GM12872 (cell line): ENCODE results near the gene C16orf54.

ENCODE experiments used
- TF ChIP-seq, protein P1 (sequence below): IDR thresholded peaks from 3 replicates; pipeline ENCODE4 v1.5.1; 2011; ENCODE audit warnings: low read depth, mild to moderate bottlenecking, low read length, moderate library complexity; ENCODE audit not compliant: insufficient read depth

Gene C16orf54

DNA sequence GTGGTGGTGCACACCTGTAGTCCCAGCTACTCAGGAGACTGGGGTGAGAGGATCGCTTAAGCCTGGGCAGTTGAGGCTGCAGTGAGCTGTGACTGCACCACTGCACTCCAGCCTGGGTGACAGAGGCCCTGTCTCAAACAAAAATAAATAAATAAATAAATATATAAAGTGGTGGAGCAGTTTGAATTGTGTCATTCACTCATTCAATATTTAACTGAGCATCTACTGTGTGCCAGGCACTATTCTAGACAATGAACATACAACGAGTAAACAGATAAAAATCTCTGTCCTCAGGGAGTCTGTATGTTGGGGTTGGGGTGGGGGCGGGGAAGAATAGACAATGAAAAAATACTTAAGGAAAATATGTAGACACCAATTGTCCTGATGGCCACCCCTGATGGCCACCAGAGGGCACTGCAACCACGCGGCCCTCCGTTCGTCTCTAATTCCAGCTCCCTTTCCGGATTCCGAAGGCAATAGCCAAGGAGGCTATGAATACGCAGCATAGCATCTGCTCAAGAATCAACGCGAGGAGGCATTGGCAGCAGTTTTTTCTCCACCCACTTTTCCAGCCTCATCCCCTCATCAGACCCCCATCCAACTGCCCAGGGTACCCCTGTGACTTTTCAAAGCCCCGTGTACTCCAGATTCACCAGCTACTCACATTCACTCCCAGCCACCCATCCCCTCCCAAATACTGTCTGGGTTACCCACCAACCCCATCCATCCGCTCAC is 45.4 kb downstream of the C16orf54 start:
- TF ChIP-seq, protein P1, sequence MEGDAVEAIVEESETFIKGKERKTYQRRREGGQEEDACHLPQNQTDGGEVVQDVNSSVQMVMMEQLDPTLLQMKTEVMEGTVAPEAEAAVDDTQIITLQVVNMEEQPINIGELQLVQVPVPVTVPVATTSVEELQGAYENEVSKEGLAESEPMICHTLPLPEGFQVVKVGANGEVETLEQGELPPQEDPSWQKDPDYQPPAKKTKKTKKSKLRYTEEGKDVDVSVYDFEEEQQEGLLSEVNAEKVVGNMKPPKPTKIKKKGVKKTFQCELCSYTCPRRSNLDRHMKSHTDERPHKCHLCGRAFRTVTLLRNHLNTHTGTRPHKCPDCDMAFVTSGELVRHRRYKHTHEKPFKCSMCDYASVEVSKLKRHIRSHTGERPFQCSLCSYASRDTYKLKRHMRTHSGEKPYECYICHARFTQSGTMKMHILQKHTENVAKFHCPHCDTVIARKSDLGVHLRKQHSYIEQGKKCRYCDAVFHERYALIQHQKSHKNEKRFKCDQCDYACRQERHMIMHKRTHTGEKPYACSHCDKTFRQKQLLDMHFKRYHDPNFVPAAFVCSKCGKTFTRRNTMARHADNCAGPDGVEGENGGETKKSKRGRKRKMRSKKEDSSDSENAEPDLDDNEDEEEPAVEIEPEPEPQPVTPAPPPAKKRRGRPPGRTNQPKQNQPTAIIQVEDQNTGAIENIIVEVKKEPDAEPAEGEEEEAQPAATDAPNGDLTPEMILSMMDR, result peak; percentile 84

GRCh38 chr16:29699324-29700219 is 46.2 kb downstream of the C16orf54 start:
- TF ChIP-seq, protein P1, result 0 out of 3 replicates have a peak, but pooled peaks have one; percentile 5

- TF ChIP-seq, protein P1, result no peak
Measured at GRCh38 chr16:29698484-29699323, 47.1 kb downstream of the C16orf54 start.

- TF ChIP-seq, protein P1, result no peak
Measured at GRCh38 chr16:29698042-29698441, 47.7 kb downstream of the C16orf54 start.

DNA sequence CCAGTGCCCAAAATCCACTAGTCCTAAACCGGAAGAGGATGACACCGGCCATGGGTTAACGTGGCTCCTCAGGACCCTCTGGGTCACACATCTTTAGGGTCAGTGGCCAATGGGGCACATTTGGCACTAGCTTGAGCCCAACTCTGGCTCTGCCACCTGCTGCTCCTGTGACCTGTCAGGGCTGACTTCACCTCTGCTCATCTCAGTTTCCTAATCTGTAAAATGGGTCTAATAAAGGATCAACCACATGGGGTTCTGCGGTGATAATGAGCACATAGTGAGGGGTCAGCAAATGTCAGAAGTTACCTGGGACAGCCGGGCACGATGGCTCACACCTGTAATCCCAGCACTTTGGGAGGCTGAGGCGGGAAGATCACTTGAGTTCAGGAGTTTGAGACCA is 48.4 kb downstream of the C16orf54 start:
- TF ChIP-seq, protein P1, result no peak

- TF ChIP-seq, protein P1, result no peak
Measured at GRCh38 chr16:29696881-29697331, 48.9 kb downstream of the C16orf54 start.
